Activated T-helper 17 cell treated with anti-CD3 and anti-CD28 coated beads, Interleukin-2, amount 50 U/mL, for 72 hours (primary cell): ENCODE results near the gene MGAT1. TPM values are rescaled to one million over a fixed set of nuclear protein-coding genes. Genes with fewer than 3 reads are reported as not detected.
A peak's percentile ranks its signal among the peaks of the same experiment; 100 is the strongest.

Experiments used
- ATAC-seq: fragments of 150-1000 bp; cut with Tn5 transposase; replicated peaks from 2 replicates; pipeline ENCODE4 v1.10.0; 2021; ENCODE audit warnings: mild to moderate bottlenecking, moderate library complexity
- H3K27ac Mint-ChIP-seq: one replicate; pipeline ENCODE4 v1.8.0; 2022; ENCODE audit warnings: mixed read lengths
- H3K27me3 Mint-ChIP-seq: one replicate; pipeline ENCODE4 v1.8.0; 2022; ENCODE audit warnings: mixed read lengths
- H3K36me3 Mint-ChIP-seq: one replicate; pipeline ENCODE4 v1.8.0; 2022; ENCODE audit warnings: low read depth, mild to moderate bottlenecking, mixed read lengths
- H3K4me1 Mint-ChIP-seq: one replicate; pipeline ENCODE4 v1.8.0; 2022; ENCODE audit warnings: mixed read lengths
- H3K4me3 Mint-ChIP-seq: one replicate; pipeline ENCODE4 v1.8.0; 2022; ENCODE audit warnings: mild to moderate bottlenecking, mixed read lengths
- H3K9me3 Mint-ChIP-seq: one replicate; pipeline ENCODE4 v1.8.0; 2022; ENCODE audit warnings: mixed read lengths
- total RNA-seq, 2 donors: library from RNA; stranded (reverse); gene quantifications; one replicate each; pipeline ENCODE4 v1.2.3, GENCODE V29; 2022

Gene MGAT1
- total RNA-seq, result 100 to 1,000 TPM; 170 to 308 TPM

GRCh38 chr5:180802325-180803180 lies at the start of gene MGAT1:
Gene MGAT1, minus strand, starts transcription at chr5:180802806. Its CDS starts 9,835 bp downstream, at chr5:180792971.
- H3K36me3 Mint-ChIP-seq, result peaks cover 94% of the 10 kb centered on the region
- no peaks in the 10 kb centered on the region for H3K27me3 Mint-ChIP-seq
- H3K9me3 Mint-ChIP-seq, result no peaks in the 10 kb centered on the region
- peaks cover 64% of the 10 kb centered on the region for H3K4me1 Mint-ChIP-seq
- peak; percentile 65 for ATAC-seq
- H3K4me3 Mint-ChIP-seq, result peak within 1 kb of the TSS; percentile 99
- peak within 1 kb of the TSS; percentile 44 for H3K27ac Mint-ChIP-seq

- Mint-ChIP-seq H3K36me3 (peaks cover 70% of the 10 kb centered on the region), H3K27me3 (no peaks in the 10 kb centered on the region), H3K4me1 (peaks cover 4% of the 10 kb centered on the region), H3K9me3 (peaks cover 8% of the 10 kb centered on the region), H3K27ac (no peak overlapping the region), H3K4me3 (no peak overlapping the region)
- no peak for ATAC-seq
These were observed 48.0 kb upstream of the MGAT1 start for GRCh38 chr5:180850434-180851078.

- peaks cover 63% of the 10 kb centered on the region for H3K36me3 Mint-ChIP-seq
- H3K4me3 Mint-ChIP-seq, result no peak overlapping the region
- peaks cover 8% of the 10 kb centered on the region for H3K9me3 Mint-ChIP-seq
- no peak for ATAC-seq
- no peaks in the 10 kb centered on the region for H3K27me3 Mint-ChIP-seq
- peaks cover 4% of the 10 kb centered on the region for H3K4me1 Mint-ChIP-seq
- H3K27ac Mint-ChIP-seq, result no peak overlapping the region
These were observed 47.2 kb upstream of the MGAT1 start for GRCh38 chr5:180849827-180850226.

- H3K27me3 Mint-ChIP-seq, result no peaks in the 10 kb centered on the region
- peaks cover 58% of the 10 kb centered on the region for H3K36me3 Mint-ChIP-seq
- H3K9me3 Mint-ChIP-seq, result peaks cover 8% of the 10 kb centered on the region
- no peak overlapping the region for H3K27ac Mint-ChIP-seq
- no peak overlapping the region for H3K4me3 Mint-ChIP-seq
- H3K4me1 Mint-ChIP-seq, result peaks cover 4% of the 10 kb centered on the region
- no peak for ATAC-seq
These were observed 46.3 kb upstream of the MGAT1 start for GRCh38 chr5:180848878-180849277.

- Mint-ChIP-seq H3K4me3 (no peak overlapping the region), H3K27ac (no peak overlapping the region), H3K27me3 (no peaks in the 10 kb centered on the region), H3K4me1 (peaks cover 4% of the 10 kb centered on the region), H3K36me3 (peaks cover 57% of the 10 kb centered on the region), H3K9me3 (peaks cover 8% of the 10 kb centered on the region)
- no peak for ATAC-seq
These were observed 45.7 kb upstream of the MGAT1 start for GRCh38 chr5:180848265-180848664.

GRCh38 chr5:180847026-180847425 lies 44.4 kb upstream of the MGAT1 start:
- peaks cover 8% of the 10 kb centered on the region for H3K9me3 Mint-ChIP-seq
- no peak overlapping the region for H3K4me3 Mint-ChIP-seq

GRCh38 chr5:180844858-180845257 lies 42.3 kb upstream of the MGAT1 start:
- no peaks in the 10 kb centered on the region for H3K9me3 Mint-ChIP-seq
- H3K36me3 Mint-ChIP-seq, result peaks cover 27% of the 10 kb centered on the region
- H3K4me1 Mint-ChIP-seq, result peaks cover 4% of the 10 kb centered on the region
- no peak overlapping the region for H3K27ac Mint-ChIP-seq
- no peak for ATAC-seq
- H3K27me3 Mint-ChIP-seq, result no peaks in the 10 kb centered on the region
- no peak overlapping the region for H3K4me3 Mint-ChIP-seq

More at GRCh38 chr5:180847026-180847425, 44.4 kb upstream of the MGAT1 start:
- ATAC-seq, result no peak
- Mint-ChIP-seq H3K27me3 (no peaks in the 10 kb centered on the region), H3K27ac (no peak overlapping the region), H3K36me3 (peaks cover 47% of the 10 kb centered on the region), H3K4me1 (peaks cover 4% of the 10 kb centered on the region)

GRCh38 chr5:180844432-180844831 lies 41.8 kb upstream of the MGAT1 start:
- Mint-ChIP-seq H3K4me1 (peaks cover 4% of the 10 kb centered on the region), H3K36me3 (peaks cover 22% of the 10 kb centered on the region), H3K9me3 (no peaks in the 10 kb centered on the region), H3K4me3 (no peak overlapping the region), H3K27me3 (no peaks in the 10 kb centered on the region), H3K27ac (no peak overlapping the region)
- no peak for ATAC-seq

GRCh38 chr5:180839935-180840334 lies 37.3 kb upstream of the MGAT1 start:
- H3K27me3 Mint-ChIP-seq, result no peaks in the 10 kb centered on the region

GRCh38 chr5:180839227-180839626 lies 36.6 kb upstream of the MGAT1 start:
- H3K27me3 Mint-ChIP-seq, result no peaks in the 10 kb centered on the region
- H3K36me3 Mint-ChIP-seq, result peaks cover 23% of the 10 kb centered on the region
- no peak overlapping the region for H3K4me3 Mint-ChIP-seq
- H3K27ac Mint-ChIP-seq, result no peak overlapping the region
- peaks cover 10% of the 10 kb centered on the region for H3K4me1 Mint-ChIP-seq
- no peaks in the 10 kb centered on the region for H3K9me3 Mint-ChIP-seq
- no peak for ATAC-seq

More at GRCh38 chr5:180839935-180840334, 37.3 kb upstream of the MGAT1 start:
- Mint-ChIP-seq H3K4me3 (no peak overlapping the region), H3K9me3 (no peaks in the 10 kb centered on the region), H3K27ac (no peak overlapping the region), H3K4me1 (peaks cover 6% of the 10 kb centered on the region), H3K36me3 (peaks cover 16% of the 10 kb centered on the region)
- no peak for ATAC-seq

- no peak for ATAC-seq
- H3K4me3 Mint-ChIP-seq, result no peak overlapping the region
- H3K27me3 Mint-ChIP-seq, result no peaks in the 10 kb centered on the region
- H3K9me3 Mint-ChIP-seq, result no peaks in the 10 kb centered on the region
- peaks cover 10% of the 10 kb centered on the region for H3K4me1 Mint-ChIP-seq
- peaks cover 28% of the 10 kb centered on the region for H3K36me3 Mint-ChIP-seq
- H3K27ac Mint-ChIP-seq, result no peak overlapping the region
These were observed 34.9 kb upstream of the MGAT1 start for GRCh38 chr5:180837478-180837877.

GRCh38 chr5:180832638-180833068 lies 30.0 kb upstream of the MGAT1 start:
- H3K9me3 Mint-ChIP-seq, result no peaks in the 10 kb centered on the region
- peaks cover 21% of the 10 kb centered on the region for H3K4me1 Mint-ChIP-seq
- peak overlapping the region; percentile 92 for H3K27ac Mint-ChIP-seq
- ATAC-seq, result peak; percentile 75
- no peaks in the 10 kb centered on the region for H3K27me3 Mint-ChIP-seq
- peak overlapping the region; percentile 92 for H3K4me3 Mint-ChIP-seq
- H3K36me3 Mint-ChIP-seq, result peaks cover 56% of the 10 kb centered on the region

- Mint-ChIP-seq H3K36me3 (peaks cover 54% of the 10 kb centered on the region), H3K4me1 (peaks cover 24% of the 10 kb centered on the region), H3K4me3 (peak overlapping the region; percentile 92), H3K27ac (peak overlapping the region; percentile 92), H3K27me3 (no peaks in the 10 kb centered on the region), H3K9me3 (no peaks in the 10 kb centered on the region)
- ATAC-seq, result peak; percentile 81
These were observed 28.8 kb upstream of the MGAT1 start for GRCh38 chr5:180831139-180832093.
